Fibroblast of lung (primary cell): ENCODE results near the gene STOM. TPM values are rescaled to one million over a fixed set of nuclear protein-coding genes. Genes with fewer than 3 reads are reported as not detected.

Experiments used
- DNase-seq, 2 donors: peaks; one replicate each; pipeline versions ENCODE4 v3.0.0 to v3.0.0-alpha.2; 2010; ENCODE audit warnings: low read depth in 2 of 2
- H2AFZ ChIP-seq: 2 replicates; pipeline ENCODE4 v1.5.1; 2012; ENCODE audit warnings: low read length, control low read depth, inconsistent platforms
- H3K27ac ChIP-seq: 2 replicates; pipeline ENCODE4 v1.5.1; 2011; ENCODE audit warnings: low read length, control low read depth; ENCODE audit not compliant: insufficient read depth
- H3K27me3 ChIP-seq: 2 replicates; pipeline ENCODE4 v1.5.1; 2011; ENCODE audit warnings: mild to moderate bottlenecking, low read length; ENCODE audit not compliant: control insufficient read depth, insufficient read depth
- H3K36me3 ChIP-seq: 2 replicates; pipeline ENCODE4 v1.5.1; 2011; ENCODE audit warnings: low read length; ENCODE audit not compliant: control insufficient read depth, insufficient read depth
- H3K4me1 ChIP-seq: 2 replicates; pipeline ENCODE4 v1.5.1; 2011; ENCODE audit warnings: low read length; ENCODE audit not compliant: control insufficient read depth, insufficient read depth; ENCODE audit errors: extremely low read depth
- H3K4me2 ChIP-seq: 2 replicates; pipeline ENCODE4 v1.5.1; 2011; ENCODE audit warnings: low read length, control low read depth; ENCODE audit not compliant: insufficient read depth; ENCODE audit errors: extremely low read depth
- H3K4me3 ChIP-seq, 4 experiments: fragments of 200-600 bp in 1 of 4; sonication (generic) in 1 of 4; replicated peaks in 1 of 4; 2 replicates each; pipeline ENCODE4 v1.5.1; 2011 to 2016; ENCODE audit warnings: low read length in 4 of 4, low read depth in 3 of 4, mild to moderate bottlenecking in 3 of 4, control low read depth in 2 of 4, inconsistent platforms in 1 of 4, mixed read lengths in 1 of 4; ENCODE audit not compliant: insufficient read depth in 1 of 4; ENCODE audit errors: control extremely low read depth in 1 of 4
- H3K79me2 ChIP-seq: 2 replicates; pipeline ENCODE4 v1.5.1; 2012; ENCODE audit warnings: mild to moderate bottlenecking, low read length, inconsistent platforms; ENCODE audit not compliant: control insufficient read depth, insufficient read depth
- H3K9ac ChIP-seq: 2 replicates; pipeline ENCODE4 v1.5.1; 2011; ENCODE audit warnings: mild to moderate bottlenecking, low read length, control low read depth; ENCODE audit not compliant: insufficient read depth
- H3K9me3 ChIP-seq: 2 replicates; pipeline ENCODE4 v1.5.1; 2012; ENCODE audit warnings: low read depth, low read length; ENCODE audit not compliant: control insufficient read depth, insufficient read depth
- H4K20me1 ChIP-seq: 2 replicates; pipeline ENCODE4 v1.5.1; 2011; ENCODE audit warnings: low read length; ENCODE audit not compliant: control insufficient read depth, insufficient read depth; ENCODE audit errors: extremely low read depth
- CTCF ChIP-seq, 2 donors: IDR thresholded peaks in 1 of 2; conservative IDR thresholded peaks in 1 of 2; 1 replicate in 1 of 2; 2 replicates in 1 of 2; pipeline ENCODE4 v1.5.1; 2011 to 2012; ENCODE audit warnings: low read length in 2 of 2, control low read depth in 1 of 2, inconsistent platforms in 1 of 2, low read depth in 1 of 2, mild to moderate bottlenecking in 1 of 2
- EZH2 ChIP-seq: IDR thresholded peaks from 2 replicates; pipeline ENCODE4 v1.5.1; 2012; ENCODE audit warnings: low read length, control low read depth, mild to moderate bottlenecking; ENCODE audit errors: missing control alignments
- polyA plus RNA-seq, 2 donors: library from polyadenylated mRNA; depleted of rRNA in 1 of 2; stranded (reverse) in 1 of 2; unstranded in 1 of 2; fragments of >200 nt; gene quantifications; 2 replicates each; pipeline ENCODE4 v1.2.1, GENCODE V29; 2011 to 2012; ENCODE audit warnings: missing spikeins in 1 of 2
- total RNA-seq: library from RNA; depleted of rRNA; stranded (reverse); fragments of >200 nt; gene quantifications from 2 replicates; pipeline ENCODE4 v1.2.1, GENCODE V29; 2014

The STOM gene
- total and polyA plus RNA-seq, 2 donors (not counting 1 experiment from before 2014, with no cell fraction given), result 248 to 536 TPM

- peaks cover 18% of the 10 kb centered on the region for H3K79me2 ChIP-seq
- peak overlapping the region; percentile 59 for H3K4me2 ChIP-seq
- H3K27ac ChIP-seq, result peak overlapping the region; percentile 76
- H3K36me3 ChIP-seq, result peaks cover 24% of the 10 kb centered on the region
- no peak overlapping the region for H3K9ac ChIP-seq
- peak; percentile 87 to 95 for DNase-seq
- peak overlapping the region in 1 of 4 experiments; percentile 1 for H3K4me3 ChIP-seq
- H4K20me1 ChIP-seq, result no peaks in the 10 kb centered on the region
- no peak overlapping the region for H2AFZ ChIP-seq
- no peaks in the 10 kb centered on the region for H3K27me3 ChIP-seq
- no peaks in the 10 kb centered on the region for H3K9me3 ChIP-seq
- H3K4me1 ChIP-seq, result peaks cover 56% of the 10 kb centered on the region
- TF ChIP-seq EZH2, result no peak
- no peak for TF ChIP-seq CTCF (conservative IDR thresholded peaks at IDR 0.05 in 1 of 2, IDR thresholded peaks at IDR 0.05 in 1 of 2; ENCODE audit: low read depth in 1 of 2, low read length in 2 of 2)
Measured at GRCh38 chr9:121350993-121351561, 19.0 kb downstream of the STOM start.

- Histone ChIP-seq H3K4me1 (peaks cover 50% of the 10 kb centered on the region), H3K79me2 (peaks cover 13% of the 10 kb centered on the region), H3K4me2 (peak overlapping the region; percentile 59), H3K27ac (peak overlapping the region; percentile 76), H3K4me3 (no peak overlapping the region), H3K9me3 (no peaks in the 10 kb centered on the region), H3K36me3 (peaks cover 23% of the 10 kb centered on the region), H3K27me3 (no peaks in the 10 kb centered on the region), H3K9ac (no peak overlapping the region), H4K20me1 (no peaks in the 10 kb centered on the region), H2AFZ (no peak overlapping the region)
- DNase-seq, result no peak
- TF ChIP-seq CTCF (conservative IDR thresholded peaks at IDR 0.05 in 1 of 2, IDR thresholded peaks at IDR 0.05 in 1 of 2; ENCODE audit: low read depth in 1 of 2, low read length in 2 of 2) (no peak), EZH2 (no peak)
Measured at GRCh38 chr9:121350036-121350435, 20.0 kb downstream of the STOM start.

- H3K27ac ChIP-seq, result no peak overlapping the region
- H3K9me3 ChIP-seq, result no peaks in the 10 kb centered on the region
- no peak overlapping the region for H3K4me2 ChIP-seq
- H3K9ac ChIP-seq, result no peak overlapping the region
- no peaks in the 10 kb centered on the region for H3K27me3 ChIP-seq
- no peaks in the 10 kb centered on the region for H4K20me1 ChIP-seq
- TF ChIP-seq CTCF (conservative IDR thresholded peaks at IDR 0.05 in 1 of 2, IDR thresholded peaks at IDR 0.05 in 1 of 2; ENCODE audit: low read depth in 1 of 2, low read length in 2 of 2) (no peak), EZH2 (no peak)
- H2AFZ ChIP-seq, result no peak overlapping the region
- H3K79me2 ChIP-seq, result peaks cover 13% of the 10 kb centered on the region
- peak in 1 of 2 donors; percentile 52 for DNase-seq
- H3K4me3 ChIP-seq, result no peak overlapping the region
- peaks cover 27% of the 10 kb centered on the region for H3K36me3 ChIP-seq
- peaks cover 48% of the 10 kb centered on the region for H3K4me1 ChIP-seq
Measured at GRCh38 chr9:121349009-121349408, 21.0 kb downstream of the STOM start.
